ENCODE data around the gene MRPL37.
"Not testable (repeated sequence)": the region's sequence is repeated elsewhere in the genome, so short reads cannot be mapped to it uniquely, and the experiment has no call there.

MRPL37 gene

GRCh38 chr1:54163573-54163972, 36.4 kb upstream of the MRPL37 start:
- TF ChIP-seq CTCF (IDR thresholded peaks at IDR 0.05; ENCODE audit: control insufficient read depth, insufficient read depth, low read depth, low read length, missing control alignments): no peak
- no peak overlapping the region for H3K4me3 ChIP-seq (ENCODE audit: control insufficient read depth, low read depth, low read length)
- no peak for DNase-seq (ENCODE audit: low read depth)

- no peak for DNase-seq (ENCODE audit: low read depth)
- no peak overlapping the region for H3K4me3 ChIP-seq (ENCODE audit: control insufficient read depth, low read depth, low read length)
- no peak for TF ChIP-seq CTCF (IDR thresholded peaks at IDR 0.05; ENCODE audit: control insufficient read depth, insufficient read depth, low read depth, low read length, missing control alignments)
Observed at GRCh38 chr1:54165146-54165545, 34.8 kb upstream of the MRPL37 start.

GRCh38 chr1:54166357-54166756, 33.6 kb upstream of the MRPL37 start:
- not testable (repeated sequence) for H3K4me3 ChIP-seq (ENCODE audit: control insufficient read depth, low read depth, low read length); DNase-seq (ENCODE audit: low read depth)

GRCh38 chr1:54167422-54168139, 32.4 kb upstream of the MRPL37 start:
- no peak overlapping the region for H3K4me3 ChIP-seq (ENCODE audit: control insufficient read depth, low read depth, low read length)
- DNase-seq (ENCODE audit: low read depth): no peak

GRCh38 chr1:54168206-54168965, 31.6 kb upstream of the MRPL37 start:
- H3K4me3 ChIP-seq (ENCODE audit: control insufficient read depth, low read depth, low read length): no peak overlapping the region
- no peak for DNase-seq (ENCODE audit: low read depth)
- no peak for TF ChIP-seq CTCF (IDR thresholded peaks at IDR 0.05; ENCODE audit: control insufficient read depth, insufficient read depth, low read depth, low read length, missing control alignments)

More at GRCh38 chr1:54167422-54168139, 32.4 kb upstream of the MRPL37 start:
- no peak for TF ChIP-seq CTCF (IDR thresholded peaks at IDR 0.05; ENCODE audit: control insufficient read depth, insufficient read depth, low read depth, low read length, missing control alignments)

GRCh38 chr1:54169068-54169467, 30.9 kb upstream of the MRPL37 start:
- TF ChIP-seq CTCF (IDR thresholded peaks at IDR 0.05; ENCODE audit: control insufficient read depth, insufficient read depth, low read depth, low read length, missing control alignments): no peak
- H3K4me3 ChIP-seq (ENCODE audit: control insufficient read depth, low read depth, low read length): no peak overlapping the region
- DNase-seq (ENCODE audit: low read depth): no peak

- no peak for TF ChIP-seq CTCF (IDR thresholded peaks at IDR 0.05; ENCODE audit: control insufficient read depth, insufficient read depth, low read depth, low read length, missing control alignments)
- DNase-seq (ENCODE audit: low read depth): no peak
- no peak overlapping the region for H3K4me3 ChIP-seq (ENCODE audit: control insufficient read depth, low read depth, low read length)
Observed at GRCh38 chr1:54171016-54171415, 29.0 kb upstream of the MRPL37 start.
